ENCODE data around the gene MAMDC4. TPM values are rescaled to one million over a fixed set of nuclear protein-coding genes. Genes with fewer than 3 reads are reported as not detected.
A peak's percentile ranks its signal among the peaks of the same experiment; 100 is the strongest.

The MAMDC4 gene
- total and polyA plus RNA-seq, 12 donors: 0.57 to 30.6 (median 5.3) TPM

- TF ChIP-seq CTCF (IDR thresholded peaks at IDR 0.05): no peak
- no peak for TF ChIP-seq POLR2A (IDR thresholded peaks at IDR 0.05)
- WGBS, 4 donors: 91 to 95% (median 94%) methylated on average over 13 of the region's 13 CpGs
- Histone ChIP-seq H3K9me3 (replicated peaks in 1 of 3) (no peaks in the 10 kb centered on the region), H3K4me1 (replicated peaks in 1 of 2) (no peaks in the 10 kb centered on the region), H3K27me3 (no peaks in the 10 kb centered on the region), H3K4me3 (no peak overlapping the region), H3K27ac (no peak overlapping the region), H3K36me3 (replicated peaks in 1 of 2) (peaks cover 0 to 4% of the 10 kb centered on the region in 2 donors)
- no peak for DNase-seq
- intact Hi-C loops (cut with DNase I): no loop called here
These were observed 37.3 kb upstream of the MAMDC4 start for GRCh38 chr9:136814725-136815421.

- Histone ChIP-seq H3K9me3 (replicated peaks in 1 of 3) (no peaks in the 10 kb centered on the region), H3K4me1 (replicated peaks in 1 of 2) (no peaks in the 10 kb centered on the region), H3K27ac (no peak overlapping the region), H3K36me3 (replicated peaks in 1 of 2) (peaks cover 0 to 4% of the 10 kb centered on the region in 2 donors), H3K27me3 (no peaks in the 10 kb centered on the region), H3K4me3 (no peak overlapping the region)
- TF ChIP-seq CTCF (IDR thresholded peaks at IDR 0.05) (no peak), POLR2A (IDR thresholded peaks at IDR 0.05) (no peak)
- intact Hi-C loops (cut with DNase I): no loop called here
- no peak for DNase-seq
- WGBS, 4 donors: 0 to 30% (median 3%) methylated on average over 1 of the region's 1 CpG
These were observed 36.7 kb upstream of the MAMDC4 start for GRCh38 chr9:136815422-136815782.

- DNase-seq: peak in 1 of 7 donors; percentile 6
- H3K4me3 ChIP-seq: peak overlapping the region in 1 of 4 donors; percentile 27
- H3K27me3 ChIP-seq: no peaks in the 10 kb centered on the region
- no peaks in the 10 kb centered on the region for H3K9me3 ChIP-seq (replicated peaks in 1 of 3)
- peaks cover 0 to 24% of the 10 kb centered on the region in 2 donors for H3K36me3 ChIP-seq (replicated peaks in 1 of 2)
- intact Hi-C loops (cut with DNase I): no loop called here
- 50 to 68% (median 54%) methylated on average over 31 to 83 of the region's 83 CpGs for WGBS, 4 donors
- H3K27ac ChIP-seq: no peak overlapping the region
- TF ChIP-seq CTCF (IDR thresholded peaks at IDR 0.05) (no peak), POLR2A (IDR thresholded peaks at IDR 0.05) (no peak)
- H3K4me1 ChIP-seq (replicated peaks in 1 of 2): no peaks in the 10 kb centered on the region
These were observed 30.9 kb upstream of the MAMDC4 start for GRCh38 chr9:136820971-136821825.

- TF ChIP-seq POLR2A (IDR thresholded peaks at IDR 0.05) (no peak), CTCF (IDR thresholded peaks at IDR 0.05) (no peak)
- Histone ChIP-seq H3K4me3 (peak overlapping the region in 1 of 4 donors; percentile 27), H3K4me1 (replicated peaks in 1 of 2) (no peaks in the 10 kb centered on the region), H3K36me3 (replicated peaks in 1 of 2) (peaks cover 0 to 31% of the 10 kb centered on the region in 2 donors), H3K27ac (no peak overlapping the region), H3K27me3 (no peaks in the 10 kb centered on the region), H3K9me3 (replicated peaks in 1 of 3) (no peaks in the 10 kb centered on the region)
- intact Hi-C loops (cut with DNase I): no loop called here
- peak in 2 of 7 donors; percentile 7 to 18 for DNase-seq
- 75 to 88% (median 81%) methylated on average over 33 to 42 of the region's 42 CpGs for WGBS, 4 donors
These were observed 30.2 kb upstream of the MAMDC4 start for GRCh38 chr9:136821826-136822544.

Data from adrenal gland (tissue), 12 donors.